IPS-15b (cell line): ENCODE measurements around the gene TUBA1A.
A peak's percentile ranks its signal among the peaks of the same experiment; 100 is the strongest.

ENCODE experiments used
- H3K27me3 ChIP-seq: one replicate; pipeline ENCODE4 v1.6.1; 2013; ENCODE audit warnings: low read length; ENCODE audit not compliant: control insufficient read depth, insufficient read depth
- H3K36me3 ChIP-seq: one replicate; pipeline ENCODE4 v1.6.1; 2013; ENCODE audit warnings: low read length; ENCODE audit not compliant: control insufficient read depth, insufficient read depth
- H3K4me1 ChIP-seq: one replicate; pipeline ENCODE4 v1.6.1; 2013; ENCODE audit warnings: mild to moderate bottlenecking, low read length; ENCODE audit not compliant: control insufficient read depth, insufficient read depth
- H3K4me3 ChIP-seq: one replicate; pipeline ENCODE4 v1.5.1; 2013; ENCODE audit warnings: low read depth, low read length
- H3K9ac ChIP-seq: one replicate; pipeline ENCODE4 v1.6.1; 2013; ENCODE audit warnings: low read depth, mild to moderate bottlenecking, low read length
- H3K9me3 ChIP-seq: one replicate; pipeline ENCODE4 v1.6.1; 2013; ENCODE audit warnings: mild to moderate bottlenecking, low read length; ENCODE audit not compliant: control insufficient read depth, insufficient read depth

TUBA1A gene

DNA sequence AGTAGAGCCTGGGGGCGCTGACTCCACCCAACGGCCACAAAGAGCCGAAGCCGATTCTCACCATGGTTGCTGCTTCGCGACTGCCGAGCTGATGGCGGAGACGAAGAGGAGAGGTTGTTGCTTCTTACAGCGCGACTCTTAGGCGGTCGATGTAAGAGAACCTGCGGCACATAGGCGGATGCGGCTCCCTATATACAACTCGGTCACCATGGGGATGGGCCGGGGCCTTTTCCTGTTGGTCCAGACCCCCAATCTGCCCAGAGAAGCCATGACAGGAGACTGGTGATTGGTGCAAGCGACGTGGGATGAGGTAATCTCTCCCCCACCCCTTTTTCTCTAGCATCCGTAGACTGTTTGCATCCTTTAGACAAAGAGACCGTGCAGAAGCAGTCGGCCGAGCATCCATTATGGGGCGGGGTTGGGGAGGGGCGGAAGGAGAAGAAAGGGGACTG is at the start of gene TUBA1A:
Gene TUBA1A, minus strand, starts transcription at position 165 of the 452 bp plus-strand sequence. Its CDS starts 101 bp downstream, at position 64.
- no peaks in the 10 kb centered on the region for H3K27me3 ChIP-seq

DNA sequence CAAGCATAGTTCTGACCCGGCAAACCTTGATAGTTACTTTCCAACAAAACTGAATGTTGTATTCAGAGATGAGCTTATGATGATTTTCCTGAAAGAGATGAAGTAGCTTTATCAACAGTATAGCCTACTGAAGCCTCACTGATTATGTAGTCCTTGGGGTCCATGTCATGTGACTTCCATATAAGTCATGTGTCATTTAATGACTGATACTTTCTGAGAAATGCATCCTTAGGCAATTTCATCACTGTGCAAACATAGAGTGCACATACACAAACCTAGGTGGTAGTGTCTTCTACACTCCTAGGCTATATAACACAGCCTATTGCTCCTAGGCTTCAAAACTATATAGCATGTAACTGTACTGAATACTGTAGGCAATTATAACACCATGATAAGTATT is 47.5 kb upstream of the TUBA1A start:
- no peaks in the 10 kb centered on the region for H3K9me3 ChIP-seq
- H3K4me1 ChIP-seq: peaks cover 13% of the 10 kb centered on the region
- H3K36me3 ChIP-seq: no peaks in the 10 kb centered on the region
- no peak overlapping the region for H3K4me3 ChIP-seq
- no peak overlapping the region for H3K9ac ChIP-seq
- H3K27me3 ChIP-seq: no peaks in the 10 kb centered on the region

More for the DNA sequence above, at the start of gene TUBA1A:
- H3K4me1 ChIP-seq: peaks cover 2% of the 10 kb centered on the region
- H3K4me3 ChIP-seq: peak within 1 kb of the TSS; percentile 91
- no peaks in the 10 kb centered on the region for H3K9me3 ChIP-seq
- no peaks in the 10 kb centered on the region for H3K36me3 ChIP-seq
- peak within 1 kb of the TSS; percentile 65 for H3K9ac ChIP-seq

DNA sequence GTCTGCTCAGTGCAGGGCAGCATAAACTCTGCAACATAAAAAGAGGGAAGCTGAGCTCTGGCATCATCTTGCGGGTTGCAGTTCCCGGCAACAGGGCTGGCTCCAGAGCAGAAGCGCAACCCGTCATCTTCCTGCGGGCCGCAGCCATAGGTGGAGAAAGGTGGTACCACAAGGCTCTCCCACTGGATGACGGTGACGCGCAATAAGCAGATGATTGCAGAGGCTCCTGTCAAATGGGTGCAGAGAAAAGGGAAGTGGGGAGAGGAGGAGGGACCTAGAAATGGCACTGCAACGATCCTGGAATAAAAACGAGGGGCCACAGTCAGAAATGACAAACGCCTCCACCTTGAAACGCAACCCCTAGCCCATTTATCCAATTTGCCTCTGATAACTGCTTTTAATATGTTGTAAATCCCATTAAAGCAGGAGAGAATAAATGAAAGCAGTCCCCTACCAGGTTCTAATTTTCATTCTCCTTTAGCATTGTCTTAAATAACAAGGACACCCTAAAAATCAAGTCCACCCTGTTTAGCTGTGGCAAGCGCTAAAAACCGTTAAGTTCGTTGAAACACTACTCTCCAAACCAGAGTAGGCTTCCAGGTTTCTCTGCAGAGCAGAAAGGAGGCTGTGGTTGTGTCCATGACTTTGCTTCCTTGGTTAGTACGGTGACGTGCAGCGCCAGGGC is 45.1 kb upstream of the TUBA1A start:
- Histone ChIP-seq H3K36me3 (no peaks in the 10 kb centered on the region), H3K4me1 (peaks cover 13% of the 10 kb centered on the region), H3K4me3 (no peak overlapping the region), H3K27me3 (no peaks in the 10 kb centered on the region), H3K9ac (no peak overlapping the region), H3K9me3 (no peaks in the 10 kb centered on the region)

DNA sequence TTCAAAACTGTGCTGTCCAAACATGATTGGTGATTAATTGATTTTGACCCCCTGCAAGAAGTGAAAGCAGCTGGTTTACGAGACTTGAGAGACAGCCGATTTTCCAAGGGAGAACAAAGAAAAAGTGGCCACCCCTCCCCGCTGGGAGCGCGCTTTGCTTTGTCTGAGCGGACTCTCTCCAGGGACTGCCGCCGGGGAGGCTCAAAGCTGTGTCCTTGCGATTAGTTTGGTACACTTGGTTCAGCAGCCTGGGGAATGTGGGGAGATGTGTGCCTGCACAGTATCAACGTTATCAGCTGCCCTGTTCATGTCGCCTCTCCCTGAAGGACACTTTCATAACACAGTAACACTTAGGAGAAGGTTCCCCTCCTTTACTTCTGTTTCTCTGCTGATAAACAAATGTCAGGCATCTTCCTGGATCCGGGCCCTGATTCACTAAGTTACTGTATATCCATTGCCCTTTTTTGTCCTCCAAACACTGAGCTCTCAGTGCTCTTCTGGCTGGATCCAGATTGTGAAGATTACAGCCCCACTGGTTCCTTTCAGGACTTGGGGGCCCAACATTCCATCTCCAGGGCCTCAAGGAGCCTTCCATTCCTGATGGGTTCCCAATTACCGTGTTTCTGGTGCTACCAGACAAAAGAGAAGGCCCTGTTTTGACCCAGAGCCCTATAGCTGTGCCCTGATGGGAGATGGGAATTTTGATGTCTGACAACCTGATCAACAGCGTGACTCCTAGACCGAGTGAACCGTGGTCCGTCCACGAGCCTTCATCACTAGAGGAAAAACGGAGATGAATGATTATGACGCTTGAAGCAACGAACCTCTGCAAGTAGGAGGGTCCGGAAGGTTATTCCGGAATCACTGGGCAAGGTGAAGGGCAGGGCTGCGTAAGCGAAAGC is 44.3 kb upstream of the TUBA1A start:
- Histone ChIP-seq H3K9me3 (no peaks in the 10 kb centered on the region), H3K27me3 (no peaks in the 10 kb centered on the region), H3K36me3 (no peaks in the 10 kb centered on the region), H3K4me3 (no peak overlapping the region), H3K4me1 (peaks cover 13% of the 10 kb centered on the region), H3K9ac (no peak overlapping the region)

DNA sequence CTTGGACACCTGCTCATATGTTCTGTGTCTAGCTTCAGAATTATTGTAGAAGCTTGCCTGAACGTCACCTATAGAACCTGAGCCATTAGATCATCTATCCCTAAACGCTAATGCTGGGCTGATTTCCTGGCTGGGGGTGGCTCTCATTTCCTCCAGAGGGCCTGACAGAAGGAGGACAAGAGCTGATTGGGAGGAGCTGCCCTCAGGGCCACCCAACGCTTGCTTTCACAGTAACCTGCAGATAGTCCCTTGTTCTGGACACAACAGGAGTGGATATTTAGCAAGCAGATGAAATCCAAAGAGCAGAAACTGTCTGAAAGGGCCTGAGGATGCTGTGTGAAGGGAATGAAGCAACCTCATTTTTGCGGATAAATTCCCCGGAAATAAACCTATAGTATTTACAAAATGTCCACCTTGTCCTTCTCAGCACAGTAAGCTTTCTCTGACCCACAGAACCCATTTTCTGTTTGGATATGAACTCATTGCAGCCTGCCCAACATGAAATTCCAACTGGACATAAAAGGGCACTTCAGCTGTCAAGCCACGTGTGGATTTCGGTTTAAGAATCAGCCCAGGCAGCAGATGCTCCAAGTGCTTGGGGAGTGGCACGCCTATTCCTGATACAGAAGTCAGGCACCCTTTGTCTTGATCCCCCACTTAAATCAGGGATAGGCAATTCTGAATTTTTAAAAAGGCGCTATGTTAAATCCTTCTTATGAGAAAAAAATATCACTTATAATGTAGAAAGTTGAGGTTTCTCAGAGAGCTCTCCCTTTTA is 43.2 kb upstream of the TUBA1A start:
- Histone ChIP-seq H3K36me3 (no peaks in the 10 kb centered on the region), H3K9me3 (no peaks in the 10 kb centered on the region), H3K9ac (no peak overlapping the region), H3K4me3 (no peak overlapping the region), H3K4me1 (peaks cover 13% of the 10 kb centered on the region), H3K27me3 (no peaks in the 10 kb centered on the region)

DNA sequence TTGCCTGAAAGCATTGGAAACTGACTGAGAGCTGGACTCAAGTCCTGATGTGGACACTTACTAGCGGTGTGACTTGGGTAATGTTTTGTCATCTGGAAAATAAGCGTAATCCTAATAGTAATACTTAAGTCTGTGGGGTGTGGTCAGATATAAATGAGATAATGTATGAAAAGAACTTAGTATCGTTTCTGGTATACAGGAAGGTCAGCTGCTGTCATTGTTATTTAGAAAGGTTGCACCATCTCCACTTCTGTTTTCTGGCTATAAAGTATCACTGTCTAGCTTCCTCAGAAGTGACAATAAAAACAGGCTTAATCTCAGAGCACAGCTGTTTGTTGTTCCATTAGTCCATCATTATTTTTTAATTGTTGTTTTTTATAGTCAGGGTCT is 41.9 kb upstream of the TUBA1A start:
- H3K27me3 ChIP-seq: no peaks in the 10 kb centered on the region
- H3K9me3 ChIP-seq: no peaks in the 10 kb centered on the region
- no peaks in the 10 kb centered on the region for H3K36me3 ChIP-seq
- H3K4me3 ChIP-seq: no peak overlapping the region
- no peak overlapping the region for H3K9ac ChIP-seq
- peaks cover 13% of the 10 kb centered on the region for H3K4me1 ChIP-seq

DNA sequence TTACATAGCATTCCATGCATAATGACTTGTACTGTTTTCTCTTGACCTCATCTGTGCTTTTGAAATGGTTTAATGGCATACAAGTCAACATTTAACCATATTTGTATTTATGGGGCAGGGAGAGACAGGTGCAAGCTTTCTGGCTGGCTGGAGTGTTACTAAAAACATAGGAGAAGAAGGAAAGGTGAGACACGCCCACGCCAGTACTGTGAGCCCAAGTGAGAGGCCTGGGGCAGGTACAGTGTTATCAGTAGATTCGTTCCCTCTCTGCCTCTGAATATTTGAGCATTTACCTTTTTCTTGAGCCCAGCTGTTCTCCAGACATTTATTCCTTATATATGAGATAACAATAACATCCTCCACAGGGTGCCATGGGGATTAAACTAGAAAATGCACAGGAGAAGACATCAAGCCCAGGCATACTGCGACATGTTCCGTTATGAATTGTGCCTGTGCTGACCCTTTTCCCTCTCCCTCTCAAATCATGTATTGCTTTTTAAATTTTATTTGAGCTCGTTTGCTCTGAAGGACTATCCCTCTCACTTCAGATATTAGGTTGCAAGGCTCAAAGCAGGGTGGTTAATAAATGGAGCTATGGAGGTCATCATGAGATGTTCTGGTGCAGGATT is 41.4 kb upstream of the TUBA1A start:
- Histone ChIP-seq H3K9me3 (no peaks in the 10 kb centered on the region), H3K9ac (no peak overlapping the region), H3K4me1 (peaks cover 13% of the 10 kb centered on the region), H3K4me3 (no peak overlapping the region), H3K27me3 (no peaks in the 10 kb centered on the region), H3K36me3 (no peaks in the 10 kb centered on the region)

DNA sequence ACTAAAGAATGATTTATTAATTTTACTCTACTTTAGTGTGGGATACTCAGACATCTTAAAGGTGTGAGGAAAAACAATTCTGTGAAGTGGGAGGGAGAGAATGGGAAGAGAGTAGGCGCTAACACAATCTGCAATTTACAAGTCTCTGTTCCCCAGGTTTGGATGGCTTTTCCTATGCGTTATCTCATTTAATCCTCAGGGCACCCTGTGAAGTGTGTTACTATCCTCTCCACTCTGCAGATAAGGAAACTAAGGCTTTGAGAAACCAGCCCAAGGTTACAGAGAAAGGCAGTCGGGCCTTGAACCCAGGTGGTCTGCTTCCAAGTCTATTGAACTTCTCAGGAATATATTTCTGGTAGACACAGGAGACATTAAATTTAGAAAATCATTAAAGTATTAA is 39.8 kb upstream of the TUBA1A start:
- Histone ChIP-seq H3K27me3 (no peaks in the 10 kb centered on the region), H3K9ac (no peak overlapping the region), H3K9me3 (no peaks in the 10 kb centered on the region), H3K4me3 (no peak overlapping the region), H3K4me1 (peaks cover 10% of the 10 kb centered on the region), H3K36me3 (no peaks in the 10 kb centered on the region)

DNA sequence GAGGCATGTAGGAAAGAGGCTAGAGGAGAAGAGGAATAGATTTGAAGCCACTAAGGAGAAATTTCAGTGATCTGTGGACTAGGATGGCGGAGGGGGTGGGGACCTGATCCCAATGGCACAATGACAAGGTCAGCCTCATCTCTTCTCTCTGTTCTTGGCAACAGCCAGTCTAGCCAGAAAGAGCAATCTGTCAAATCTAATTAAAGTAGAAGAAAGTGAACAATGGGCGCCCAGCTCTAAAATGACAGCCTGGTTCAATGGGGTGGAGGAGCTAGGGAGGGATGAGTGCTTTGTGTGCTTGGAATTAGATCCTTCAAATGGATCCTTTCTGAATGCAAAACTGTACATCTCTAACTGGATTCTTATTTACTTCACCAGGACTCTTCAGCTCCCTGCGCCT is 38.8 kb upstream of the TUBA1A start:
- Histone ChIP-seq H3K9ac (no peak overlapping the region), H3K4me3 (no peak overlapping the region), H3K27me3 (no peaks in the 10 kb centered on the region), H3K4me1 (peaks cover 4% of the 10 kb centered on the region), H3K9me3 (no peaks in the 10 kb centered on the region), H3K36me3 (no peaks in the 10 kb centered on the region)

DNA sequence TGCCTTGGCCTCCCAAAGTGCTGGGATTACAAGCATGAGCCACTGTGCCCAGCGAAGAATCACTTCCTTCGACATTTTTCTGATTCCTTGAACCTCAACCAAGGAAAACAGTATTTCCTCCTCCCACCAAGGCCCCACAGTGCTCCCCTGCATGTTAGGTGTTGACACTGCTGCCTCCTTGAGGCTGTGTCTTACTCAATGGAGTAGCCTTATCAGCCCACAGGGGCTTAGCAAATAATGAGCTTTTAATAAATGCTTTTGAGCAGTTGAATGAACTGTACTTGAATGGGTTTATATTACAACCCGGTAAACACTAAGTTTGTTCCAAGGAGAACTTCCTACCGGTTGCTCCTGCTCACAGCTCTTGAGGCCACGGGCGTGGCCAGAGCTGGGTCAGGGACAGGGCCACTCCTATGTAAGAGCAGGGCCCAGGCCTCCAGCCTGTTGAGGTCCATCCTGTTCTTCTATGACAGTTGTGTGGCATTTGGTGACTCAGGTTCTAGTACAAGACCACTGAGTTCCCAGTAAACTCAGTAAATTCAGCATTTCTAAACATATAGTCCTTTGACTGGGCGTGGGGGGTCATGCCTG is 36.8 kb upstream of the TUBA1A start:
- Histone ChIP-seq H3K9me3 (no peaks in the 10 kb centered on the region), H3K9ac (no peak overlapping the region), H3K4me3 (no peak overlapping the region), H3K27me3 (no peaks in the 10 kb centered on the region), H3K36me3 (no peaks in the 10 kb centered on the region), H3K4me1 (no peaks in the 10 kb centered on the region)
